ENCODE results near the gene RABAC1. TPM values are rescaled to one million over a fixed set of nuclear protein-coding genes. Genes with fewer than 3 reads are reported as not detected.

RABAC1 gene
- total RNA-seq, 1 experiment from 2014 or later: 66.3 TPM

DNA sequence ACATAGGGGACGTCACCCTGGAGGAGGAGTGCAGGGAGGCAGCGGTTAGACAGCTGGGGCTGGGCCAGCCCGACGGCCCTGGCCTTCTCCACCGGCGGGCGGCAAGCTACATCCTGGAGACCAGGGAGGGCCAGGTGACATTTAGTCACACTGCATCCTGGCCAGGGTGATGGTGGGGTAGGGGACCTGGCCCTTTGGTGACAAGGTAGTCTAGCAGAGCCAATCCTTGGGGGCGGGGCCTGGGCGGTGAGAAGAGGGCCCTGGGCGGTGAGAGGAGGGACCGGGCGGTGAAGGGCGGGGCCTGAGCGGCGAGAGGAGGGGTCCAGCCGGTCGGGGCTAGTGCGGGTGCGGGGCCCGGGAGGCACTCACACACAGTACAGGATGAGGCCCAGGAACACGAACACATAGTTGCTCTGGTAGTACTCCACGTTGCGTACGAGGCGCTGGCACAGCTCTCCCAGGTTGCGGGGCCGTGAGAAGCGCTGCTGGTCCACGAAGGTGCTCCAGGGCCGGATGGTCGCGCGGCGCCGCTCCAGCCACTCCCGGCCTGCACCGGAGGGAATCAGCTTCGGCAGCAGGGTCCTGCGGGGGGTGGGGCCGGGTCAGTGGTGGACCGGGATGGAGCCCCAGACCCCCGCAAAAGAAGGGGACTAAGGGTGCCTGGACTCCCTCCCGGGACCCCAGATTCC, 610 bp downstream of the RABAC1 start:
- CTCF ChIA-PET: interaction anchor here (0.6 to 3.5 kb wide), 12 partner anchors 8 to 167 kb away, joined by 3 to 16 read pairs (median 4); partner anchors contain the start of gene ZNF574
- peak; percentile 79 for ATAC-seq

DNA sequence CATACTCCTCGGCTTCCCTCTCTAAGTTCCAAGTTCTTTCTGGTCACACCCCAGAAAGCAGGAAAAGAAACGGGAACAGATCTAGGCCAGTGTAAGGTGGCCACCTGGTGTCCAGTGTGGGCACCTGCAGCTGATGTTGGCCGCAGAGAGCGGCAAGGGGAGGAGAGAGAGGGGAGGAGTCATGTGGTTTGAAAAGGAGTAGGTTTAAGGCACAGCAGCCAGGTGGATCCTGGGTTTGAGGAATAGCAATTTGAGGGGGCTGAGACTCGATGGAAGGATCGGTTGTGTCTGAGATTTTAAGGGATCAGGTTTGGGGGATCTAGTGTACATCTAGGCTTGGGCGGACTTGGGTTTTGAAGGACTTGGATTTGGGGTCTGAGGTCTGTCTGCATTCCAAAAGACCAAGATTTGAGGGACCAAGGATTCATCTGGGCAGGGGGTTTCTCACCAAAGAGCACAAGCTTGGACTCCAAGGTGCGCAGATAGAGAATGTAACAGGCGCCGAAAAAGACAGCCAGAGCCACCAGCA, 1.2 kb downstream of the RABAC1 start:
- peak overlapping the region; percentile 84 for H3K9ac ChIP-seq (ENCODE audit: low read length)

More for the DNA sequence above, 610 bp downstream of the RABAC1 start:
- Histone ChIP-seq H3K4me2 (ENCODE audit: low read length) (peak overlapping the region; percentile 100), H3K36me3 (ENCODE audit: control insufficient read depth in 1 of 2, insufficient read depth in 2 of 2, low read length in 2 of 2) (no peaks in the 10 kb centered on the region), H3K4me3 (replicated peaks in 1 of 2; ENCODE audit: low read depth in 1 of 2, low read length in 2 of 2) (peak overlapping the region; percentile 82 to 87), H3K9ac (ENCODE audit: low read length) (peak overlapping the region; percentile 84), H3K79me2 (ENCODE audit: insufficient read depth, low read length) (no peaks in the 10 kb centered on the region), H3K27ac (ENCODE audit: low read depth, low read length) (peak overlapping the region; percentile 72), H3K27me3 (ENCODE audit: insufficient read depth, low read length) (no peaks in the 10 kb centered on the region), H3K4me1 (ENCODE audit: control insufficient read depth in 1 of 2, insufficient read depth in 2 of 2, low read length in 2 of 2) (peaks cover 24 to 38% of the 10 kb centered on the region in 2 experiments), H3K9me3 (ENCODE audit: control insufficient read depth in 1 of 2, insufficient read depth in 1 of 2, low read depth in 1 of 2, low read length in 2 of 2) (no peaks in the 10 kb centered on the region), H3K9me2 (ENCODE audit: insufficient read depth) (no peaks in the 10 kb centered on the region), H2AFZ (ENCODE audit: low read depth, low read length, poor library complexity, severe bottlenecking) (peak overlapping the region; percentile 70), H4K20me1 (ENCODE audit: insufficient read depth) (no peaks in the 10 kb centered on the region)
- TF ChIP-seq POLR2A (IDR thresholded peaks at IDR 0.05; ENCODE audit: borderline replicate concordance, extremely low read depth, insufficient read depth, insufficient read length) (peak; percentile 23), YY1 (IDR thresholded peaks at IDR 0.05; ENCODE audit: extremely low read depth, insufficient replicate concordance, low read depth, low read length) (no peak), ZFX (IDR thresholded peaks at IDR 0.05) (peak; percentile 52; the same call in 1 of the 2 replicates), POLR2AphosphoS5 (IDR thresholded peaks at IDR 0.05; ENCODE audit: low read depth, low read length) (peak; percentile 44; the same call in 1 of the 2 replicates)
- peak; percentile 40 for DNase-seq (ENCODE audit: low read depth, low spot score)
- intact Hi-C loops (cut with micrococcal nuclease): loop anchor here (1.0 to 10.0 kb wide), 4 partner anchors 74 to 254 kb away; partner anchors contain the start of gene CEACAM5
- BruUV-seq (replicated peaks): no TSS peak
- POLR2A ChIA-PET: interaction anchor here (0.9 to 2.3 kb wide), 5 partner anchors 71 to 323 kb away, joined by 3 to 18 read pairs (median 3); partner anchors contain the start of gene RPS19
- RAD21 ChIA-PET (ENCODE audit: low non-redundant PET in 1 of 2, low total read pairs in 2 of 2, uncharacterized antibody in 2 of 2, unreplicated experiment in 2 of 2): interaction anchor here in 1 of 2 experiments (1.3 to 1.5 kb wide), 2 partner anchors 85 to 99 kb away, joined by 3 to 4 read pairs; partner anchors contain the start of gene RPS19

More for the DNA sequence above, 1.2 kb downstream of the RABAC1 start:
- H3K4me3 ChIP-seq (replicated peaks in 1 of 2; ENCODE audit: low read depth in 1 of 2, low read length in 2 of 2): peak overlapping the region; percentile 82 to 87
- RAD21 ChIA-PET (ENCODE audit: low non-redundant PET in 1 of 2, low total read pairs in 2 of 2, uncharacterized antibody in 2 of 2, unreplicated experiment in 2 of 2): interaction anchor here in 1 of 2 experiments (1.5 kb wide), 1 partner anchor 85 kb away, joined by 4 read pairs; no protein-coding TSS in a partner anchor
- DNase-seq (ENCODE audit: low read depth, low spot score) (peak; percentile 79), ATAC-seq (peak; percentile 77)
- H3K9me3 ChIP-seq (ENCODE audit: control insufficient read depth in 1 of 2, insufficient read depth in 1 of 2, low read depth in 1 of 2, low read length in 2 of 2): no peaks in the 10 kb centered on the region
- H4K20me1 ChIP-seq (ENCODE audit: insufficient read depth): no peaks in the 10 kb centered on the region
- peaks cover 24 to 38% of the 10 kb centered on the region in 2 experiments for H3K4me1 ChIP-seq (ENCODE audit: control insufficient read depth in 1 of 2, insufficient read depth in 2 of 2, low read length in 2 of 2)
- POLR2A ChIA-PET: interaction anchor here (0.6 to 2.3 kb wide), 6 partner anchors 71 to 124 kb away, joined by 3 to 18 read pairs (median 4); partner anchors contain the start of gene RPS19
- CTCF ChIA-PET: interaction anchor here (0.6 to 3.5 kb wide), 10 partner anchors 8 to 166 kb away, joined by 3 to 16 read pairs (median 4); partner anchors contain the start of gene ZNF574
- TSS peak; percentile 47 for BruUV-seq (replicated peaks)
- peak overlapping the region; percentile 70 for H2AFZ ChIP-seq (ENCODE audit: low read depth, low read length, poor library complexity, severe bottlenecking)
- intact Hi-C loops (cut with micrococcal nuclease): loop anchor here (1.0 to 10.0 kb wide), 4 partner anchors 73 to 253 kb away; partner anchors contain the start of gene CEACAM5
- H3K27me3 ChIP-seq (ENCODE audit: insufficient read depth, low read length): no peaks in the 10 kb centered on the region
- TF ChIP-seq, protein P1, sequence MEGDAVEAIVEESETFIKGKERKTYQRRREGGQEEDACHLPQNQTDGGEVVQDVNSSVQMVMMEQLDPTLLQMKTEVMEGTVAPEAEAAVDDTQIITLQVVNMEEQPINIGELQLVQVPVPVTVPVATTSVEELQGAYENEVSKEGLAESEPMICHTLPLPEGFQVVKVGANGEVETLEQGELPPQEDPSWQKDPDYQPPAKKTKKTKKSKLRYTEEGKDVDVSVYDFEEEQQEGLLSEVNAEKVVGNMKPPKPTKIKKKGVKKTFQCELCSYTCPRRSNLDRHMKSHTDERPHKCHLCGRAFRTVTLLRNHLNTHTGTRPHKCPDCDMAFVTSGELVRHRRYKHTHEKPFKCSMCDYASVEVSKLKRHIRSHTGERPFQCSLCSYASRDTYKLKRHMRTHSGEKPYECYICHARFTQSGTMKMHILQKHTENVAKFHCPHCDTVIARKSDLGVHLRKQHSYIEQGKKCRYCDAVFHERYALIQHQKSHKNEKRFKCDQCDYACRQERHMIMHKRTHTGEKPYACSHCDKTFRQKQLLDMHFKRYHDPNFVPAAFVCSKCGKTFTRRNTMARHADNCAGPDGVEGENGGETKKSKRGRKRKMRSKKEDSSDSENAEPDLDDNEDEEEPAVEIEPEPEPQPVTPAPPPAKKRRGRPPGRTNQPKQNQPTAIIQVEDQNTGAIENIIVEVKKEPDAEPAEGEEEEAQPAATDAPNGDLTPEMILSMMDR (IDR thresholded peaks at IDR 0.05 in 2 of 3, conservative IDR thresholded peaks at IDR 0.05 in 1 of 3; ENCODE audit: borderline replicate concordance in 1 of 3, insufficient read depth in 1 of 3, low read depth in 2 of 3, low read length in 2 of 3): peak; percentile 90 to 93 (median 91); a peak in 5 of 6 replicates
- TF ChIP-seq RAD21 (IDR thresholded peaks at IDR 0.05; ENCODE audit: low read depth) (peak; percentile 92), YY1 (IDR thresholded peaks at IDR 0.05; ENCODE audit: extremely low read depth, insufficient replicate concordance, low read depth, low read length) (peak; percentile 12), ZFX (IDR thresholded peaks at IDR 0.05) (no peak)
- TF ChIP-seq, protein P2, sequence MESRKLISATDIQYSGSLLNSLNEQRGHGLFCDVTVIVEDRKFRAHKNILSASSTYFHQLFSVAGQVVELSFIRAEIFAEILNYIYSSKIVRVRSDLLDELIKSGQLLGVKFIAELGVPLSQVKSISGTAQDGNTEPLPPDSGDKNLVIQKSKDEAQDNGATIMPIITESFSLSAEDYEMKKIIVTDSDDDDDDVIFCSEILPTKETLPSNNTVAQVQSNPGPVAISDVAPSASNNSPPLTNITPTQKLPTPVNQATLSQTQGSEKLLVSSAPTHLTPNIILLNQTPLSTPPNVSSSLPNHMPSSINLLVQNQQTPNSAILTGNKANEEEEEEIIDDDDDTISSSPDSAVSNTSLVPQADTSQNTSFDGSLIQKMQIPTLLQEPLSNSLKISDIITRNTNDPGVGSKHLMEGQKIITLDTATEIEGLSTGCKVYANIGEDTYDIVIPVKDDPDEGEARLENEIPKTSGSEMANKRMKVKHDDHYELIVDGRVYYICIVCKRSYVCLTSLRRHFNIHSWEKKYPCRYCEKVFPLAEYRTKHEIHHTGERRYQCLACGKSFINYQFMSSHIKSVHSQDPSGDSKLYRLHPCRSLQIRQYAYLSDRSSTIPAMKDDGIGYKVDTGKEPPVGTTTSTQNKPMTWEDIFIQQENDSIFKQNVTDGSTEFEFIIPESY (IDR thresholded peaks at IDR 0.05; ENCODE audit: extremely low read depth, insufficient replicate concordance, low read length): no peak
- TF ChIP-seq, protein P3, sequence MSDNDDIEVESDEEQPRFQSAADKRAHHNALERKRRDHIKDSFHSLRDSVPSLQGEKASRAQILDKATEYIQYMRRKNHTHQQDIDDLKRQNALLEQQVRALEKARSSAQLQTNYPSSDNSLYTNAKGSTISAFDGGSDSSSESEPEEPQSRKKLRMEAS (IDR thresholded peaks at IDR 0.05): 0 out of 2 replicates have a peak, but pooled peaks have one; percentile 35
- H3K9me2 ChIP-seq (ENCODE audit: insufficient read depth): no peaks in the 10 kb centered on the region
- H3K27ac ChIP-seq (ENCODE audit: low read depth, low read length): peak overlapping the region; percentile 72
- H3K36me3 ChIP-seq (ENCODE audit: control insufficient read depth in 1 of 2, insufficient read depth in 2 of 2, low read length in 2 of 2): no peaks in the 10 kb centered on the region
- H3K4me2 ChIP-seq (ENCODE audit: low read length): peak overlapping the region; percentile 100
- no peaks in the 10 kb centered on the region for H3K79me2 ChIP-seq (ENCODE audit: insufficient read depth, low read length)

All from HCT116 (cell line).